Heart left ventricle (tissue), 13 donors: ENCODE measurements around the gene KCNJ2.

Source experiments
- CTCF ChIP-seq, 12 donors: fragments of 200-600 bp; sonication (generic) in 4 of 12; IDR thresholded peaks; one replicate each; pipeline versions ENCODE4 v1.5.0 to v1.8.0; 2018 to 2022; ENCODE audit warnings: antibody characterized with exemption in 12 of 12, mild to moderate bottlenecking in 5 of 12
- POLR2A ChIP-seq, 2 donors: fragments of 450-650 bp; IDR thresholded peaks; one replicate each; pipeline ENCODE4 v1.6.1; 2017; ENCODE audit warnings: antibody characterized with exemption in 2 of 2, mild to moderate bottlenecking in 2 of 2, moderate library complexity in 2 of 2
- donor health status: ischemic (EF 13 %, LVEDD 7.1; RV severe dilation, severe dysfunction).
- donor health status: DM: no; HTN: yes; CAD: no.
- donor health status: DM: no; HTN: no; CAD: no.
- donor health status: ischemic (EF 25% LVEDD 6.9; RV normal size, moderate dysfunction).
- donor health status: ischemic (EF 25% LVEDD 5.7; RV mildly dilated, moderate dysfunction).
- donor health status: ischemic (EF 35%, LVEDD 5.7; RV mildly dilated, moderate dysfunction).
- donor health status: nonischemic (EF 11% LVEDD 7.7; RV severe dilation, severe dysfunction).
- donor health status: DM: yes; HTN: yes; CAD: no.
- donor health status: PGD.
- donor health status: ischemic (EF 29% LVEDD 5.4; RV normal size, mild dysfunction).
- donor health status: nonischemic (EF 23%, LVEDD 6.1; RV moderate dilation, normal function).

GRCh38 chr17:70130289-70130688, 39.0 kb upstream of the KCNJ2 start:
- no peak for TF ChIP-seq CTCF (IDR thresholded peaks at IDR 0.05)
- no peak for TF ChIP-seq POLR2A (IDR thresholded peaks at IDR 0.05)
